Measurements from ENCODE around the gene KRT31.

GRCh38 chr17:41442739-41443138, 45.3 kb upstream of the KRT31 start:
- TF ChIP-seq POLR2A (IDR thresholded peaks at IDR 0.05), result no peak
- TF ChIP-seq, protein P1, sequence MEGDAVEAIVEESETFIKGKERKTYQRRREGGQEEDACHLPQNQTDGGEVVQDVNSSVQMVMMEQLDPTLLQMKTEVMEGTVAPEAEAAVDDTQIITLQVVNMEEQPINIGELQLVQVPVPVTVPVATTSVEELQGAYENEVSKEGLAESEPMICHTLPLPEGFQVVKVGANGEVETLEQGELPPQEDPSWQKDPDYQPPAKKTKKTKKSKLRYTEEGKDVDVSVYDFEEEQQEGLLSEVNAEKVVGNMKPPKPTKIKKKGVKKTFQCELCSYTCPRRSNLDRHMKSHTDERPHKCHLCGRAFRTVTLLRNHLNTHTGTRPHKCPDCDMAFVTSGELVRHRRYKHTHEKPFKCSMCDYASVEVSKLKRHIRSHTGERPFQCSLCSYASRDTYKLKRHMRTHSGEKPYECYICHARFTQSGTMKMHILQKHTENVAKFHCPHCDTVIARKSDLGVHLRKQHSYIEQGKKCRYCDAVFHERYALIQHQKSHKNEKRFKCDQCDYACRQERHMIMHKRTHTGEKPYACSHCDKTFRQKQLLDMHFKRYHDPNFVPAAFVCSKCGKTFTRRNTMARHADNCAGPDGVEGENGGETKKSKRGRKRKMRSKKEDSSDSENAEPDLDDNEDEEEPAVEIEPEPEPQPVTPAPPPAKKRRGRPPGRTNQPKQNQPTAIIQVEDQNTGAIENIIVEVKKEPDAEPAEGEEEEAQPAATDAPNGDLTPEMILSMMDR (IDR thresholded peaks at IDR 0.05), result no peak
